Heart right ventricle (tissue), 16 donors: Measurements from ENCODE around the gene SCRN3. TPM values are rescaled to one million over a fixed set of nuclear protein-coding genes. Genes with fewer than 3 reads are reported as not detected.
"Not testable (repeated sequence)": the region's sequence is repeated elsewhere in the genome, so short reads cannot be mapped to it uniquely, and the experiment has no call there.

Experiments used
- ATAC-seq, 8 donors: fragments of 200-7000 bp; cut with Tn5 transposase; one replicate each; pipeline ENCODE4 v1.9.1; 2020; ENCODE audit warnings: mild to moderate bottlenecking in 8 of 8, moderate library complexity in 8 of 8, moderate number of reproducible peaks in 1 of 8
- DNase-seq, 2 donors: peaks; one replicate each; pipeline ENCODE4 v3.0.0-alpha.2; 2020
- H3K27ac ChIP-seq, 10 donors: fragments of 200-600 bp; sonication (generic) in 2 of 10; one replicate each; pipeline versions ENCODE4 v1.5.0 to v1.8.0; 2020 to 2022; ENCODE audit warnings: mild to moderate bottlenecking in 3 of 10
- H3K27me3 ChIP-seq, 7 donors: fragments of 200-600 bp; one replicate each; pipeline ENCODE4 v1.8.0; 2021 to 2022; ENCODE audit warnings: mild to moderate bottlenecking in 2 of 7
- H3K36me3 ChIP-seq, 9 donors: fragments of 200-600 bp; sonication (generic) in 1 of 9; one replicate each; pipeline versions ENCODE4 v1.5.0 to v1.8.0; 2020 to 2022; ENCODE audit warnings: mild to moderate bottlenecking in 2 of 9
- H3K4me1 ChIP-seq, 9 donors: fragments of 200-600 bp; sonication (generic) in 1 of 9; one replicate each; pipeline versions ENCODE4 v1.5.0 to v1.8.0; 2020 to 2022; ENCODE audit warnings: mild to moderate bottlenecking in 4 of 9
- H3K4me3 ChIP-seq, 10 donors: fragments of 200-600 bp; sonication (generic) in 2 of 10; one replicate each; pipeline versions ENCODE4 v1.5.0 to v1.8.0; 2020 to 2022; ENCODE audit warnings: mild to moderate bottlenecking in 7 of 10, moderate library complexity in 2 of 10
- H3K9me3 ChIP-seq, 11 donors: fragments of 200-600 bp in 10 of 11; sonication (generic) in 2 of 11; one replicate each; pipeline versions ENCODE4 v1.5.0 to v1.8.0; 2013 to 2022; ENCODE audit warnings: mild to moderate bottlenecking in 2 of 11, control low read depth in 1 of 11, moderate library complexity in 1 of 11
- WGBS, 2 donors: extraction: QIAGEN DNeasy Blood & Tissue Kit; methylation state at CpG; one replicate each; pipeline ENCODE4 v1.1.7; 2013; ENCODE audit warnings: inconsistent platforms in 1 of 2; 5-methylcytosine and 5-hydroxymethylcytosine counted together
- intact Hi-C, 10 donors: fragments of 100-400 bp; cut with DNase I; formaldehyde crosslinking; loops; one replicate each; pipeline versions ENCODE4 v1.11.1 to v1.14.2; 2022
- polyA plus RNA-seq, 2 donors: library from polyadenylated mRNA; stranded (reverse); fragments of 200-250 nt; gene quantifications; one replicate each; pipeline ENCODE4 v1.2.3, GENCODE V29; 2013
- total RNA-seq, 10 donors: library from RNA; stranded (reverse); fragmentation: NEBNext Ultra II Directional in 3 of 10; extraction: Animal tissue kit (Norgen Biotek cat#: 25700) in 3 of 10; gene quantifications; one replicate each; pipeline versions ENCODE4 v1.2.1 to v1.2.4, GENCODE V29; 2021 to 2023
- TF ChIP-seq, protein P1 (sequence below), 9 donors: fragments of 200-600 bp; sonication (generic) in 2 of 9; IDR thresholded peaks; one replicate each; pipeline versions ENCODE4 v1.5.0 to v1.8.0; 2021 to 2022; ENCODE audit warnings: antibody characterized with exemption in 9 of 9, mild to moderate bottlenecking in 5 of 9, moderate library complexity in 1 of 9
- donor health status: Arrhythmogenic right ventricular cardiomyopathy.
- donor health status: ischemic (EF 13 %, LVEDD 7.1; RV severe dilation, severe dysfunction).
- donor health status: healthy with polysubstance abuse.
- donor health status: DM: no; HTN: yes; CAD: no.
- donor health status: DM: no; HTN: no; CAD: no.
- donor health status: ischemic (EF 25% LVEDD 6.9; RV normal size, moderate dysfunction).
- donor health status: ischemic (EF 25% LVEDD 5.7; RV mildly dilated, moderate dysfunction).
- donor health status: healthy.
- donor health status: DM: yes; HTN: yes; CAD: no.
- donor health status: Ischemic cardiomyopathy.
- donor health status: ischemic (EF 35%, LVEDD 5.7; RV mildly dilated, moderate dysfunction).
- donor health status: nonischemic (EF 11% LVEDD 7.7; RV severe dilation, severe dysfunction).
- donor health status: DM: yes; HTN: yes; CAD: no.
- donor health status: PGD.
- donor health status: ischemic (EF 29% LVEDD 5.4; RV normal size, mild dysfunction).
- donor health status: nonischemic (EF 23%, LVEDD 6.1; RV moderate dilation, normal function).

SCRN3 gene
- total and polyA plus RNA-seq, 12 donors, result 10.3 to 57.0 (median 43.4) TPM

GRCh38 chr2:174383796-174384195, 11.7 kb upstream of the SCRN3 start:
- Histone ChIP-seq H3K9me3 (no peaks in the 10 kb centered on the region), H3K36me3 (peaks cover 0 to 94% (median 34%) of the 10 kb centered on the region in 9 donors), H3K27ac (peak overlapping the region in 1 of 10 donors; percentile 48), H3K4me3 (no peak overlapping the region), H3K4me1 (peaks cover 0 to 16% (median 4%) of the 10 kb centered on the region in 9 donors), H3K27me3 (no peaks in the 10 kb centered on the region)
- ATAC-seq, result no peak
- TF ChIP-seq, protein P1, sequence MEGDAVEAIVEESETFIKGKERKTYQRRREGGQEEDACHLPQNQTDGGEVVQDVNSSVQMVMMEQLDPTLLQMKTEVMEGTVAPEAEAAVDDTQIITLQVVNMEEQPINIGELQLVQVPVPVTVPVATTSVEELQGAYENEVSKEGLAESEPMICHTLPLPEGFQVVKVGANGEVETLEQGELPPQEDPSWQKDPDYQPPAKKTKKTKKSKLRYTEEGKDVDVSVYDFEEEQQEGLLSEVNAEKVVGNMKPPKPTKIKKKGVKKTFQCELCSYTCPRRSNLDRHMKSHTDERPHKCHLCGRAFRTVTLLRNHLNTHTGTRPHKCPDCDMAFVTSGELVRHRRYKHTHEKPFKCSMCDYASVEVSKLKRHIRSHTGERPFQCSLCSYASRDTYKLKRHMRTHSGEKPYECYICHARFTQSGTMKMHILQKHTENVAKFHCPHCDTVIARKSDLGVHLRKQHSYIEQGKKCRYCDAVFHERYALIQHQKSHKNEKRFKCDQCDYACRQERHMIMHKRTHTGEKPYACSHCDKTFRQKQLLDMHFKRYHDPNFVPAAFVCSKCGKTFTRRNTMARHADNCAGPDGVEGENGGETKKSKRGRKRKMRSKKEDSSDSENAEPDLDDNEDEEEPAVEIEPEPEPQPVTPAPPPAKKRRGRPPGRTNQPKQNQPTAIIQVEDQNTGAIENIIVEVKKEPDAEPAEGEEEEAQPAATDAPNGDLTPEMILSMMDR (IDR thresholded peaks at IDR 0.05), result no peak
- intact Hi-C loops, result no loop called here
- no peak for DNase-seq
- 91 to 93% methylated on average over 1 of the region's 1 CpG for WGBS, 2 donors

GRCh38 chr2:174385201-174385600, 10.3 kb upstream of the SCRN3 start:
- DNase-seq (no peak), ATAC-seq (no peak)
- WGBS, 2 donors, result 93 to 95% methylated on average over 3 of the region's 3 CpGs
- intact Hi-C loops, result no loop called here
- peaks cover 0 to 16% (median 7%) of the 10 kb centered on the region in 9 donors for H3K4me1 ChIP-seq
- TF ChIP-seq, protein P1 (IDR thresholded peaks at IDR 0.05), result no peak
- no peaks in the 10 kb centered on the region for H3K27me3 ChIP-seq
- no peak overlapping the region for H3K27ac ChIP-seq
- H3K36me3 ChIP-seq, result peaks cover 0 to 92% (median 23%) of the 10 kb centered on the region in 9 donors
- H3K9me3 ChIP-seq, result no peaks in the 10 kb centered on the region
- H3K4me3 ChIP-seq, result no peak overlapping the region

- ATAC-seq, H3K4me3 ChIP-seq, intact Hi-C loops, H3K27me3 ChIP-seq, H3K27ac ChIP-seq, H3K9me3 ChIP-seq, DNase-seq: not testable (repeated sequence)
- peaks cover 0 to 30% (median 16%) of the 10 kb centered on the region in 9 donors for H3K4me1 ChIP-seq
- H3K36me3 ChIP-seq, result peaks cover 0 to 93% (median 20%) of the 10 kb centered on the region in 9 donors
- 93 to 94% methylated on average over 3 of the region's 3 CpGs for WGBS, 2 donors
Measured at GRCh38 chr2:174388706-174389105, 6.8 kb upstream of the SCRN3 start.

- DNase-seq, result no peak
- Histone ChIP-seq H3K36me3 (peaks cover 0 to 85% (median 20%) of the 10 kb centered on the region in 9 donors), H3K4me1 (peaks cover 4 to 38% (median 24%) of the 10 kb centered on the region in 9 donors), H3K9me3 (no peaks in the 10 kb centered on the region), H3K27me3 (no peaks in the 10 kb centered on the region), H3K27ac (no peak overlapping the region), H3K4me3 (no peak overlapping the region)
- peak in 1 of 8 donors; percentile 42 for ATAC-seq
- TF ChIP-seq, protein P1 (IDR thresholded peaks at IDR 0.05), result no peak
- WGBS, 2 donors, result 84 to 86% methylated on average over 6 of the region's 6 CpGs
- intact Hi-C loops, result no loop called here
Measured at GRCh38 chr2:174389542-174389941, 6.0 kb upstream of the SCRN3 start.

DNA sequence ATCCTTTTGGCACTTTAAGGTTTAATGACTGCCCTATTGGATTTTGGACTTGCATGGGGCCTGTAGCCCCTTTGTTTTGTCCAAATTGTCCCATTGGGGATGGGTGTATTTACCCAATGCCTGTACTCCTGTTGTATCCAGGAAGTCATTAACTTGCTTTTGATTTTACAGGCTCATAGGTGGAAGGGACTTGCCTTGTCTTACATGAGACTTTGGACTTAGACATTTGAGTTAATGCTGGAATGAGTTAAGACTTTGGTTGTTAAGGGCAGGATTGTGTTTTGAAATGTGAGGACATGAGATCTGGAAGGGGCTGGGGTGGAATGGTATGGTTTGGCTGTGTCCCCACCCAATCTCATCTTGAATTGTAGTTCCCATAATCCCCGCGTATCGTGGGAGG, 5.2 kb upstream of the SCRN3 start:
- Histone ChIP-seq H3K36me3 (peaks cover 0 to 77% (median 20%) of the 10 kb centered on the region in 9 donors), H3K4me1 (peaks cover 4 to 42% (median 27%) of the 10 kb centered on the region in 9 donors)
- 96 to 98% methylated on average over 3 of the region's 3 CpGs for WGBS, 2 donors

More for the DNA sequence above, 5.2 kb upstream of the SCRN3 start:
- H3K9me3 ChIP-seq, DNase-seq, ATAC-seq, intact Hi-C loops, H3K4me3 ChIP-seq, H3K27ac ChIP-seq, H3K27me3 ChIP-seq: not testable (repeated sequence)
